Activated CD4-positive, alpha-beta T cell treated with anti-CD3 and anti-CD28 coated beads, Interleukin-10, Interleukin-2, amounts not matched to agents 100 ng/mL and 50 ng/mL, durations not matched to agents 16 hours and 8 hours (primary cell): ENCODE results near the gene CEMIP2.

ENCODE experiments used
- DNase-seq: peaks from one replicate; pipeline ENCODE4 v3.0.0-alpha.2; 2020

CEMIP2 gene

GRCh38 chr9:71746023-71746757 is 22.1 kb downstream of the CEMIP2 start:
- DNase-seq = no peak

DNA sequence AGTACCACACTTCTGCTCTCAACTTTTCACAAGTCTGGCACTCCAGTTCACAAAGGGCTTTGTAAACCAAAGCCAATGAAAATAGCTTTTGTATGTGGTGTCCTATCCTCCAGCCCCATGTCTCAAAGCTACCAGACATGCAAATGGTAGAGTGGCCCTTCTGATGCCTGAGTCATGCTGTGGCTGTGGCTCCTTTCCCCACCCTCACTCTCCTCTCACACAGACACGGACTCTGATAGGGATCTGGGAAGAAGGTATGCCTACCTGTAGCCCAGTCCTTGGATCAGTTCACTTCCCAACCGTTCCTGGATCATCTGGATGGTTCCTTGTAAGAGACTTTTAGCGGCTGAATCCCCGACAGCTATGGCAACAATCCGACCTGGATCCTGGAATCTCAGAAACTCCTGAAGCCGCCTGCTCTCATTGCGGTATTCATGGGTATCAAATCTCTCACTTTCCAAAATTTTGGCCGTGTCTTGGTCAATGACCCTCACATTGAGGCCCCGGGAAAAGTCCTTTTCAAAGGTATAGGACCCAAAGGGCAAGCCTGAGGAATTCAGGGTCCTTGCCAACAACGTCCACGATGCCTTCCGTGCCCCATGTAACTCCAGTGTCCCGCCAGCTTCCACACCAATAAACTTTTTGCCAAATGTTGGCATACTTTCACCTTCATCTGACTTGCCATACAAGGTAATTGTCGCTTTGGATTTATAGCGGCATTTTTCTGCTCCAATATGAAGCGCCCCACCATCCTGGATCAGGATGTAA is 23.4 kb downstream of the CEMIP2 start:
- no peak for DNase-seq

- DNase-seq = no peak
Observed at GRCh38 chr9:71743882-71744281, 24.4 kb downstream of the CEMIP2 start.

DNA sequence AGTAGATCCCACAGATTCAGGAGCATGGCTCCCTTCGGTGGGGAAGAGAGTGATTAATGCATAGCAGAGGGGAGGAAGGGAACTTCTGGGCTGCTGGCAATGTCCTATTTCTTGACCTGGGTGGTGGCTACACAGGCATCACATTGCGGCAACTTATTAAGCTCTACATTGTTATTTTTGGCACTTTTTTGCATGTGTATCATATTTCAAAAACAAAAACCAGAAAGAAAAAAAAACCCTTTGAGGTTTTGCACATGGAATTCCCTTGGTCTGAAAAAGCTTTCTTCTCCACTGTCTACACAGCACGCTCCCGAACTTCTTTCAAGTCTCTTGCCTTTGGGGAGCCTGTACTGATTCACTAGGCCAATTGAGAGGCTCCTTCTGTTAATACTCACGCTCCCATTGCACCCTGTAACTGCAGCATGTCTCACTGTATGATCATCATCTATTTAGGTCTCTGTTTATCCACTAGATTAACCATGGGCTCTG is 25.1 kb downstream of the CEMIP2 start:
- no peak for DNase-seq

GRCh38 chr9:71742703-71743102 is 25.6 kb downstream of the CEMIP2 start:
- DNase-seq = no peak

GRCh38 chr9:71741926-71742648 is 26.2 kb downstream of the CEMIP2 start:
- DNase-seq = no peak

GRCh38 chr9:71740199-71740598 is 28.1 kb downstream of the CEMIP2 start:
- no peak for DNase-seq

DNA sequence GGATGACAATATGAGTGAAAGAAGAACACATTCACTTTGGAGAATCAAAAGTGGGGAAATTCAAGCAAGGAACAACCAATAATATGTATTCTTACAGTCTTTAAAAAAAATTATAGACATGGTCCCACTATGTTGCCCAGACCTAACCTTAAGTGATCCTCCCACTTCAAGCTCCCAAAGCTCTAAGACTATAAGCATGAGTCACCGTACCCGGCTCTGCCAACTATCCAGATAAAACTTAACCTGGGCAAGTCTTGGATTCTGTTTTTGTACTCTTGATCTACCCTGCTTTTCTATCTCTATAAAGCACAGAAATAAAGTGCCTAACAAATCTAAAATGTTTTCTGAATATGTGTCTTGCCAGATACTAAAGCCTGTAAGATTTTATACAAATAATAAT is 30.9 kb downstream of the CEMIP2 start:
- no peak for DNase-seq

DNA sequence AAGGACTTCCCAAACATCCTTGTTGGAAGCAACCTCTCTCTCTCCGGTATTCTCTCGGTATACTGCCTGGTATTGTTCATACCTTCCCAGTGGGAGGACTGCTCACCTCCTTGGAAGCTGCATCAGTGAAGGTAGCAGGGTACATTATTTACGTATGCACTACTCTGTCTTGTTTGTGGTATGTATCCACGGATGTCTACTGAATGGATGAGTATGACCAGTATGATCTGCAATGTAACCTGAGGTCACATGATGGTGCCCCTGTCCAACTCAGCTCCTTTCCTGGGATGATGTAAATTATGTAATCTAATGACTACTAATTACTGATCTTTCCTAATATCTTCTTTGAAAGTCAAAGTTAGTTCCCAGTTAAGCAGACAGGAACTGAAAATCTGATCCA is 32.1 kb downstream of the CEMIP2 start:
- DNase-seq = no peak

- DNase-seq = peak; percentile 16
Observed at GRCh38 chr9:71734950-71735349, 33.4 kb downstream of the CEMIP2 start.

DNA sequence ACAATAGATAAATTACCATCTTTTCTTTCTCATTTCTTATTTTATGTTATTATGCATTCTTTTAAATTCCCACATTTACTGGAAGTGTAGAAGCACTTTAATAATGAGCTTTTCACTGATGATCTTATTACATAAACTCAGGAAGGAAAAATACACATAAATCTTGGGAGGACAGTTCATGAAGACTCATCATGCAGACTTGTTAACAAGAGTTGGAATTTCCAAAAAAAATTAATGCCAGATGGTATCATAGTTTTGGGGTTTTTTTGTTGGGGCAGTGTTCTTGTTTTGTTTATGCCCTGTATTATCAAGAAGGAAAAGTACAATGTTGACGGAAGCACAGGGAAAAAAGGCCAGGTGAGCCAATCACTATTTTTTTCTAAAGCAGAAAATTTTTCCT is 35.1 kb downstream of the CEMIP2 start:
- DNase-seq = no peak

DNA sequence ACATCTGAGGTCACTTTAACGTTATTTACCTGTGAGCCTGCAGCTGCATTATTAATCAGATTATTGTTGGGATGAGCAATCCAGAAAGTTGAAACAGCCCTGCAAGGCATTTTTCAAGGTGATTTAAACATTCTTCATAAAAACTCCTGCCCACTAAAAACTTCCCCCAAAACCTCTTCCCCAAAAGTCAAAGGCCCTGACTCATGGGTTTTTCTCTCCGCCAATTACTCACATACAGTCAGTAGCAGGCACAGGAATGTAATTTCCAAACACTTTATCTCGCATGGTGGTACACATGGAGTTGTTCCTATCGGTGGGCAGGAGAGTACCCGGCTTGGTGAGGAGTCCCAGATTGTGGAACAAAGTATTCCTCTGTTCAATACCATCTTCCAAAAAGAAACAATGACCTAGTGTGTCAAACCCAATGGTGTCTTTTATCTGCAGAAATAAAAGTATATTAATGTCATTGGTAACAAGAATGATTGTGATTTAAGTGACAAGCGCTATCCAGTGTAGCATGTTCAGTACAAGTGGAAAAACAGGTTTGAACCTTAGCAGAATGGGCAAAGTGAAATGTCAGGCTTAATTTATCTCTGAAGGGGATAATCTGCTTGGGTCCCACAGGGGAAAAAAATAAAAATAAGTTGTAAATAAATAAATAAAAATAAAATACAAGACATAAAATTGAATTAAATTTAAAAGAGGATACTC is 38.3 kb downstream of the CEMIP2 start:
- no peak for DNase-seq

GRCh38 chr9:71726723-71727122 is 41.6 kb downstream of the CEMIP2 start:
- DNase-seq = no peak

DNA sequence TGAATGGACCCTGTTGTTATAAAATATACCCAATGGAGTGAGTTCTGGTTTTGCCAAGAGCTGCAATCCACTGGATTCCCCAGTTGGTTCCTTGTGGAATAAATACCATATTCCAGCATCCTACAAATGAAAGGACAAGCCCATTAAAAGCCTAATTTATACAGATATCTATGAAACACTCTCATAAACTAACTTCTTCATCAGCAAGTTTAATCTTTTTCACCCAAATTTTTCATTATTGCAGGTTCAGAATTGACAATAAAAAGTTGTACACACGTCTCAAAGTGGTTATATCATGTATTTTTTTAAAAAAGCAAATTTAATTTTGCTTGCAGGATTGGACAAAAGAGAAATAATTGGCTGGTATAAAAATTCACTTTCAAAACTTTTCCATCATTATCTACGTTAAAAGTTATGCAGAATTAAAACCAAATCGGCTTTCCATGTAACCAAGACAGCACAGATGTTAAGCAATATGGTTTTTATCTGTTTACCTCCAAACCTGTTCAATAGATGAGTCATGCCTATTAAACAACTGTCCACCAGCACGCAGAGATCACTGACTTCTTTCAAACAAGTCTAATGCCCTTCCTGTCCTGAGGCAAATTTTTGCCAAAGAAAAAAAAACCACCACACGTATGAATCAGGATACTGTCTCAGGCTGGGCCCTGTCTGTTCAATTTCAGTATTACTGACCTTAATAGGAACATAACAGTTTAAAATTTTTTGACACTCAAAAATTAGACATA is 42.5 kb downstream of the CEMIP2 start:
- no peak for DNase-seq

- DNase-seq = no peak
Observed at GRCh38 chr9:71721855-71722254, 46.5 kb downstream of the CEMIP2 start.

GRCh38 chr9:71719562-71719961 is 48.8 kb downstream of the CEMIP2 start:
- DNase-seq = no peak

DNA sequence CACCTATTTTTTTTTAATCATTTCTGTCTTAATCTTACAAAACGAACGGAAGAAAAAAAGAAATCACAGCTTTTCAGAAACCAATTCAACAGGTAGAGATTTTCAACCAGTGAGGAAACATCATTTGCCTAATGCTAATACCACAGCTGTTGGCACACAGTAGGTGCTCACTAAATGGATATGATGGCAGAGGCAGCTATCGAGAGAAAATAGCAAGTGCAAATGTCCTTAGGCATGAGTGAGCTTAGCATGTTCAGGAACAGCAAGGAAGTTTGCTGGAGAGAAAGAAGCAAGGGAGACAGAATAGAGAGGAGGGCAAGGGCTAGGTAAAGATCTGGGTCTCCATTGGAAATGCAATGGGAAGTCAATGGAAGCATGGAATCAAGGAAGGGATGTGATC is 49.2 kb downstream of the CEMIP2 start:
- no peak for DNase-seq

DNA sequence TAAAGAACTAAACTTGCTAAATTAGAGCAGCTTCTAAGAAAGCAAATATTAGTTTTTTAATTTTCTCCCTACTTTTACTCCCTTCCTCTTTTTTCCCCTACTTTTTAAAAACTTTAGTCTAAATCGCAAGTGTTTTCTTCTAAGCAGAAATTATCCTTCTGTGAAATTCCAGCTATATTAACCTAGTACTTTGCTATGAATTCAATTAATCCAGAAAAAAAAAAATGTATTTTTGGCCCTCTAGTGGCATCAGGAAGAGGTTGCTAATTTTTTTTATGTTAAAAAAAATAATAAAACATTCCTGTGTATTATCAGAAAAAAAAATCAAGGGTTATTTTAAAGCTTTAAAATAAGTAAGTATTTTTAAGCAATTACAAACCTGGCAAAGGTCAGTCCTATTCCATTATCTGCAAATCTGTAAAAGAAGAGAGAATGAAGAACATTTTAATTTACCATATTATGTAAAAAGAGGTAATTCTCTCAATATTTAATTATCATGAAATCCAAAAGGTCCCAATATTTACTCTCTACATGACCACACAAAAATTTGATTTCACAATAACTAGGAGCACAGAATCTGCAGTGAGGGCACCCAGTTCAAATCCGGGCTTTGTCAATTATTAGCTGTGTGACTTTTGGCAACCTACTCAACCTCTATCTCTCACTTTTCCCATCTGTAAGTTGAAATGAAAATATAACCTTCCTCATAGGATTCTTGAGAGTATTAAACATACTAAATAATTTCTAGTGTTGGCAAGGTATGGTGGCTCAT is 52.0 kb downstream of the CEMIP2 start:
- DNase-seq = no peak

GRCh38 chr9:71710856-71711255 is 57.5 kb downstream of the CEMIP2 start:
- no peak for DNase-seq

DNA sequence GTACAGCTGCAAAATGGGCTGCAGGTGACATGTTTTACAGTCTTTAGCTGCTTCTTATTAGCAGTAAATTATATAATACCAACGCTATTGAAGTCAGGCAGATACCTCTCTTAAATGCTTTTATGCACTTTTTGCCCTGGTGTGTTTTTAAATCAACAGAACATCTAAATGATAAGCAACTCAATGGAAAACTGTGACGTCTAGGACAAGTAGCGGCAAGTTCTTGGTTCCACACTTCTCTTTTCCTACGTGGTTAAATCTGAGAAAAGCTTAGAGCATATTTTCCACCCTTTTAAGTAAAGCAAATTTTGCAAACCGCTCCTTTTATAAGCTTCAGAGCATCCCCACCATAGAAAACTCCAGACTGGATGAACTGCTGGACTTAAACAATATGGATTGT is 58.1 kb downstream of the CEMIP2 start:
- no peak for DNase-seq

DNA sequence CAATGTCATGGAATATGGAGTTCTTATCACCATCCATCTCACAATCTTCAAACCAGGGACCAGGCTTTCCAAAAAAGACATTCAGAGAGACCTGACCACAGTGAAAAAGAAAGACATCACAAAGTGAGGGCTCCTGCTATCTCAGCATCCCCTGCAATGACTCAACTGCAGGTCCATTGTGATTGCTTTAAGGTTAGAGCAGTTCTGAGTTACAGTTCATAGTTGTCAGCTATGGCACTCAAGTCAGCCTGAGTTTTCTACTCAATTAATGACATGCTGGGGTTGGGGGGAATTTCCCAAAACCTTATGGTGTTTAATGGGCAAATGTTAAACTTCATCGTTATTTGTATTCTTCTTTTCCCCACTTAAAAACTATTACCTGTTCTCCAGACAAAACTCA is 58.9 kb downstream of the CEMIP2 start:
- DNase-seq = no peak

- DNase-seq = no peak
Observed at GRCh38 chr9:71706176-71706575, 62.1 kb downstream of the CEMIP2 start.
